NCI-H774 (cell line): ENCODE measurements around the gene SENP3.

ENCODE experiments used
- DNase-seq: peaks from one replicate; lab custom pipeline; 2025; lab: John Stamatoyannopoulos, UW

Gene SENP3

GRCh38 chr17:7556627-7557026 is 5.1 kb upstream of the SENP3 start:
- no peak for DNase-seq

- DNase-seq: no peak
These were observed 4.5 kb upstream of the SENP3 start for GRCh38 chr17:7557147-7557764.

- peak; percentile 56 for DNase-seq
These were observed 3.8 kb upstream of the SENP3 start for GRCh38 chr17:7557775-7558543.

GRCh38 chr17:7558544-7559319 is 3.0 kb upstream of the SENP3 start, which contains the start of gene TNFSF13:
TNFSF13 (plus strand) TSS chr17:7558750; CDS start chr17:7559040, 290 bp downstream.
- DNase-seq: no peak

GRCh38 chr17:7559320-7560171 is 2.2 kb upstream of the SENP3 start:
- DNase-seq: no peak

GRCh38 chr17:7560172-7561027 is 1.3 kb upstream of the SENP3 start:
- no peak for DNase-seq

GRCh38 chr17:7561028-7561575 is 617 bp upstream of the SENP3 start:
- DNase-seq: peak; percentile 34

DNA sequence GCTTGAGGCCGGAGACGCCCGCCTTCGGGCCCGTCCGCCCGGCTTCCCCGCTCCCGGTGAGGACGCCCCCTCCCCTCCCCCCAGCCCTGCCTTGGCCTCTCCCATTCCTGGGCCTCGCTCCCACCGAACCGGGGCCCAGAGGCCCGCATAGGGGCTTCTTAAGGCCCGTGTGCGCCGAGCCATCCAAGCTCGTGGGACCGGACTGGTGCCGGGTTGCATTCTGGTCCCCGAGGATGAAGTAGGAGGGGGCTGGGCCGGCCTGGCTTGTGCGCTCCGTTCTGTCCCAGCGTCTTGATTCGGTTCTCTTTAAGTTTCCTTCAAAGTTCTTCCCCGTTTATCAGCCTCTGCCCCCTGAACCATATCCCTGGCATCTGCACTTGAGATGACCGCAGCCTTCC is 488 bp downstream of the SENP3 start:
- no peak for DNase-seq

GRCh38 chr17:7563115-7563869 is 1.6 kb downstream of the SENP3 start:
- DNase-seq: no peak

DNA sequence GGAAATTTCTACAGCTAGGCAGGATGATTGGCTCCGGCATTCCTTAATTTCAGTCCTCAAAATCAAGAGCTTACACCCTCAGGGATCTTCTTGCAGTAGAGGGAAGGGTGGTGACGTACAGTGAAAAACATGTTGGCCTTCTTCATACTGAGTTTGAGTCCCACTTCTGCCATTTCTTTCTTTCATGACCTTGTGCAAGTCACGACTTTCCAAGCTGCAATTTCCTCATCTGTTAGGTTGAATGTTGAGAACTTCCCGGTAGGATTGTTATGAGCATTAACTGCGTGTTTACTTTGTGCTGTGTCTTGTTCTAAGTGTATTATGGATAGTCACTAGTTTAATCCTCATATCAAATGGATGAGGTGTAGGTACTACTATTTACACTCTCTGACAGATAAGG is 7.9 kb downstream of the SENP3 start:
- DNase-seq: no peak

DNA sequence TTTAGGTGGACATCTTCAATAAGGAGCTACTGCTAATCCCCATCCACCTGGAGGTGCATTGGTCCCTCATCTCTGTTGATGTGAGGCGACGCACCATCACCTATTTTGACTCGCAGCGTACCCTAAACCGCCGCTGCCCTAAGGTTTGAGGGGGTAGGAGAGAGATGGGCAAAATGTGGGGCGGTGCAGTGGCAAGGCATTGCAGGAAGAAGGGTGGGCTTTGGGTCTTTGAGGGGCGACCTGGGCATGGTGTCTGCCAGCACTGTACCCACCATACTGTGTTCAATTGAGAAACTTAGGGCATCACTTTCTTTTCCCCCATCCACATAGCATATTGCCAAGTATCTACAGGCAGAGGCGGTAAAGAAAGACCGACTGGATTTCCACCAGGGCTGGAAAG is 8.6 kb downstream of the SENP3 start:
- no peak for DNase-seq

- no peak for DNase-seq
These were observed 10.5 kb downstream of the SENP3 start for GRCh38 chr17:7572338-7572587.

GRCh38 chr17:7572588-7573323 is 11.0 kb downstream of the SENP3 start:
- DNase-seq: peak; percentile 94

DNA sequence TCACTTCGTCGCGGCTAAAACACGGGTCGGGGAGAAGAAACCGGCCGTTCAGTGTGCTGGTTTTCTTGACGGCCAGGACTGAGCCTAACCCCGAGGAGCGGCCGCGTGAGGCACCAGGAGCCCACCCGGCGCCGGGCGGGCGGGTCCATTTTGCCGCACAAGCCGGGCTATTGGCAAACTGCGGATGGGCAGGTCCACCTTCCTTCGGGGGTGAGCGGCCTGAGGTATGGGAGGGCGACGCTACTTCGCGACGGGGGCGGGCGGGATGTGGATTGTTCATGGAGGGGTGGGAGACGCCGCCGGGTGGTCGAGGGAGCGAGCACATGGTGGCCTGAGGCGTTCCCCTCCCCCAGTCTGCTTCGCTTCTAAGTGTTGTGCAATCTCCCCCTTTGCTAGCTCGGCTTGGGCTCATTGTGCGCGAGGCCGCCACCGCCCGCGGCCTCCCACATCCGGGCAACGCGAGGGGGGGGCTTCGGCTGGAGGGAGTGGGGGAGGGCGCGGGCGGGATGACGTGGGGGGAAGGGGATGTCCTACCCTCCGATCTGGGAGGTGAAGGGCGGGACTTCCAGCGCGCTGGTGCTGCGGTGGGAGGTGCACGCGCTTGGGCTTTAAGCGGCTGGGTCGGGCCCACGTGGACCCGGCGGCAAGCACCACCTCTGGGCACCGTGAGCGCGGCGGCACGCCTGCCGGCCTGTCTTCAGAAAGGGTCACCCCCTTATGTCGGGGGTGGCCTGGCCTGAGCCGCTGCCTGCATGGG is 11.8 kb downstream of the SENP3 start:
- peak; percentile 67 for DNase-seq

DNA sequence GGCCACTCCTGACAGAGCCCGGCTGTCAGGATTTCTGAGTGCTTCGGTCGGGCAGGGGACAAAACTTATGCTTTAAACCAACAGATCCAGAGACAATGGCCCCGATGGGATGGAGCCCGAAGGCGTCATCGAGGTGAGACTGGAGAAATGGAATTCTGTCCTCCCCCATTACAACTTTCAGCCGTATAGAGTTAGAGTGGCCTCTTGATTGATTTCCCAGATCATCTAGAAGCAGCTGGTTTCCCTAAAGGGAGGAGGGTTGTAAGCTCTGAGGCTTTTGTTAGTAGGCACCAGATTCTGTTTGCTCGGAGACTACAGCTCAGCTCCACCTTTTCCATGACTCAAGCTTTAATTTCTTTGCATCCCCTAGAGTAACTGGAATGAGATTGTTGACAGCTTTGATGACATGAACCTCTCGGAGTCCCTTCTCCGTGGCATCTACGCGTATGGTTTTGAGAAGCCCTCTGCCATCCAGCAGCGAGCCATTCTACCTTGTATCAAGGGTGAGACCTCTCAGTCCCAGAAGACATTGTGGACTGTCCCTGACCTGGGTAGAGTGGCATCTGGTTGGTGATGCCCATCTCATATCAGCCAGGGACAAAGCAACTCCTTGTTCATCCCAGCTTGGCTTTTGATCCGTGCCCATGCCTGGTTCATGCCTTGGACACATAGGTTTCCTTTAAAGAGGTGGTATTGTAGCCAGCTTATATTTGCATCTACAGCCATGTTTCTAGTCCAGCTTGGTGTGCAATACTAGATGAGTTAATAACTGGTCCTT is 12.6 kb downstream of the SENP3 start:
- DNase-seq: no peak

- DNase-seq: no peak
These were observed 13.8 kb downstream of the SENP3 start for GRCh38 chr17:7575481-7575883.

- no peak for DNase-seq
These were observed 14.2 kb downstream of the SENP3 start for GRCh38 chr17:7575959-7576358.

GRCh38 chr17:7576432-7576937 is 14.8 kb downstream of the SENP3 start:
- no peak for DNase-seq
